Endodermal cell (in vitro differentiated cells): Measurements from ENCODE around the gene CPEB3. TPM values are rescaled to one million over a fixed set of nuclear protein-coding genes. Genes with fewer than 3 reads are reported as not detected.

Experiments
- DNase-seq: peaks from one replicate; pipeline ENCODE4 v3.0.0-alpha.2; 2017
- H3K27ac ChIP-seq: 2 replicates; pipeline ENCODE4 v1.5.1; 2013; ENCODE audit warnings: mild to moderate bottlenecking, low read depth, low read length, moderate library complexity
- H3K27me3 ChIP-seq: 2 replicates; pipeline ENCODE4 v1.6.1; 2013; ENCODE audit warnings: mild to moderate bottlenecking, low read length, moderate library complexity; ENCODE audit not compliant: insufficient read depth, control insufficient read depth, poor library complexity, severe bottlenecking
- H3K36me3 ChIP-seq: 2 replicates; pipeline ENCODE4 v1.7.0; 2013; ENCODE audit warnings: mild to moderate bottlenecking, low read length, moderate library complexity; ENCODE audit not compliant: control insufficient read depth, insufficient read depth
- H3K4me1 ChIP-seq: one replicate; pipeline ENCODE4 v1.7.0; 2013; ENCODE audit warnings: low read length; ENCODE audit not compliant: control insufficient read depth, insufficient read depth
- H3K4me3 ChIP-seq: 2 replicates; pipeline ENCODE4 v1.5.1; 2013; ENCODE audit warnings: mild to moderate bottlenecking, low read length, moderate library complexity
- H3K9ac ChIP-seq: 2 replicates; pipeline ENCODE4 v1.6.1; 2013; ENCODE audit warnings: mild to moderate bottlenecking, low read length, moderate library complexity; ENCODE audit not compliant: poor library complexity, severe bottlenecking; ENCODE audit errors: extremely low read depth
- H3K9me3 ChIP-seq: 2 replicates; pipeline ENCODE4 v1.6.1; 2013; ENCODE audit warnings: mild to moderate bottlenecking, low read length, moderate library complexity; ENCODE audit not compliant: control insufficient read depth
- H3K27ac Mint-ChIP-seq: 2 replicates; pipeline ENCODE4 v1.8.0; 2020; ENCODE audit warnings: mixed read lengths
- H3K27me3 Mint-ChIP-seq: 2 replicates; pipeline ENCODE4 v1.8.0; 2021; ENCODE audit warnings: mild to moderate bottlenecking, mixed read lengths; ENCODE audit not compliant: insufficient read depth
- H3K36me3 Mint-ChIP-seq: 2 replicates; pipeline ENCODE4 v1.8.0; 2020; ENCODE audit warnings: low read depth, mixed read lengths
- H3K4me1 Mint-ChIP-seq: 2 replicates; pipeline ENCODE4 v1.8.0; 2020; ENCODE audit warnings: mixed read lengths
- H3K4me3 Mint-ChIP-seq: 2 replicates; pipeline ENCODE4 v1.8.0; 2020; ENCODE audit warnings: mild to moderate bottlenecking, moderate library complexity, mixed read lengths
- H3K9me3 Mint-ChIP-seq: 2 replicates; pipeline ENCODE4 v1.8.0; 2020; ENCODE audit warnings: mild to moderate bottlenecking, mixed read lengths
- WGBS, 2 experiments: methylation state at CpG; one replicate each; pipeline versions ENCODE4 v1.1.5 to v1.1.7; 2013; ENCODE audit warnings: missing lambda C conversion rate in 2 of 2, mixed read lengths in 1 of 2; ENCODE audit not compliant: insufficient coverage in 1 of 2, insufficient read length in 1 of 2; 5-methylcytosine and 5-hydroxymethylcytosine counted together
- total RNA-seq, 2 donors: library from RNA; stranded (reverse); fragmentation: NEBNext Ultra II Directional in 1 of 2; extraction: Animal tissue kit (Norgen Biotek cat#: 25700) in 1 of 2; gene quantifications; 2 replicates in 1 of 2; 3 replicates in 1 of 2; pipeline ENCODE4 v1.2.1, GENCODE V29; 2021
- TF ChIP-seq, protein P1 (sequence below): fragments of 200-600 bp; sonication (generic); conservative IDR thresholded peaks from 2 replicates; pipeline ENCODE4 v1.5.0; 2021; ENCODE audit warnings: antibody characterized with exemption, mild to moderate bottlenecking

The CPEB3 gene
- total RNA-seq, 2 donors from 2014 or later, result 1.1 to 1.3 TPM

DNA sequence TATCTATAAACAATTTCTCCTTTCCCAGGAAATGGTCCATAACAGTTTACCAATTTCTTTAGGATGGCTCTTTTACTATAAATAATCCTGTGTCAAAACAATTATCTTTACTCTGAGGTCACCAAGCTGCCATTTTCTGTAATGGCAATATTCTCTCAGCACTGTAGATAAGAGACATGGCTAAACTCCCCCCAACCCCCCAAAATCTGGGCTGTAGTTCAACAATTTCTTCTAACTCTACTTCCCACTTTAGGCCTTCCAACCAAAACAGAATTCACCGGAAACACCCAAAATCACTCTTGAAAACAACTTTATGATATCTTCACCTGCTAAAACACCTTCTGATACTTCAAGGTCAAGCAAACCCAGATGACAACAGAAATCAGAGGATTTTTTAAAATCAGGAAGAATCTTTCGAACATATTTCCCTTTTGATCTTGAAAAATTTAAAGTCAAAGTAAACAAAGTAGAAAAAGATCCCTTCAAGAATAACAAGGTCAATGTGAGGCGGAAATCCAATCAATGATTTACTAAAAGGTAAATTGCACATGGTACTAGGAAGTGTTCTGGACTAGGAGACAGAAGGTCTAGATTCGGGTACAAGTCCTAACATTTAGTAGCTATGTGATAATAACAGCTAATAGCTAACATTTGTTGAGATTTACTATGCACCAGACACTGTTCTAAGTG, 176.8 kb downstream of the CPEB3 start:
- no peaks in the 10 kb centered on the region for H3K9me3 Mint-ChIP-seq
- Histone ChIP-seq H3K27ac (no peak overlapping the region), H3K4me3 (no peak overlapping the region), H3K36me3 (no peaks in the 10 kb centered on the region), H3K9me3 (no peaks in the 10 kb centered on the region), H3K4me1 (no peaks in the 10 kb centered on the region), H3K27me3 (no peaks in the 10 kb centered on the region), H3K9ac (no peak overlapping the region)
- TF ChIP-seq, protein P1, sequence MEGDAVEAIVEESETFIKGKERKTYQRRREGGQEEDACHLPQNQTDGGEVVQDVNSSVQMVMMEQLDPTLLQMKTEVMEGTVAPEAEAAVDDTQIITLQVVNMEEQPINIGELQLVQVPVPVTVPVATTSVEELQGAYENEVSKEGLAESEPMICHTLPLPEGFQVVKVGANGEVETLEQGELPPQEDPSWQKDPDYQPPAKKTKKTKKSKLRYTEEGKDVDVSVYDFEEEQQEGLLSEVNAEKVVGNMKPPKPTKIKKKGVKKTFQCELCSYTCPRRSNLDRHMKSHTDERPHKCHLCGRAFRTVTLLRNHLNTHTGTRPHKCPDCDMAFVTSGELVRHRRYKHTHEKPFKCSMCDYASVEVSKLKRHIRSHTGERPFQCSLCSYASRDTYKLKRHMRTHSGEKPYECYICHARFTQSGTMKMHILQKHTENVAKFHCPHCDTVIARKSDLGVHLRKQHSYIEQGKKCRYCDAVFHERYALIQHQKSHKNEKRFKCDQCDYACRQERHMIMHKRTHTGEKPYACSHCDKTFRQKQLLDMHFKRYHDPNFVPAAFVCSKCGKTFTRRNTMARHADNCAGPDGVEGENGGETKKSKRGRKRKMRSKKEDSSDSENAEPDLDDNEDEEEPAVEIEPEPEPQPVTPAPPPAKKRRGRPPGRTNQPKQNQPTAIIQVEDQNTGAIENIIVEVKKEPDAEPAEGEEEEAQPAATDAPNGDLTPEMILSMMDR, result no peak
- H3K36me3 Mint-ChIP-seq, result peaks cover 2% of the 10 kb centered on the region
- peaks cover 6% of the 10 kb centered on the region for H3K4me1 Mint-ChIP-seq
- no peak overlapping the region for H3K4me3 Mint-ChIP-seq
- H3K27me3 Mint-ChIP-seq, result no peaks in the 10 kb centered on the region
- DNase-seq, result no peak
- WGBS, 2 experiments, result 90 to 95% methylated on average over 3 to 4 of the region's 4 CpGs
- H3K27ac Mint-ChIP-seq, result no peak overlapping the region

DNA sequence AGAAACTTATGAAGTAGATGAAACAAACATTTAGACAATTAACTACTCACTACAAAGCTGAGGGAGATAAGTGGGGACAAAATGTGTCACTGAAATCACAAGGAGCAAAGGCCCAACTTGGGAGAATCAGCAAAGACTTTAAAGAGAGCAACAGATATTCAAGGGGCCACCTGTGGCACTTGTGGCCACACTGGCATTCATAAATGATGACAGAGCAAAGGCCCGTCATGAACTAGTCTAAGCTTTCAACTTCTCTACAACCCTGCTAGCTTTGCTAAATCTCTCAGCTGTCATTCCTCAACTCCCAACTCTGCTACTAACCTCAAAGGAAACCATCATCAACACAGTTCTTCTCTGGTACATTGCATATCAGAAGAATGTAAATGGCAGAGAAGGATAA, 178.4 kb downstream of the CPEB3 start:
- Mint-ChIP-seq H3K27ac (no peak overlapping the region), H3K27me3 (no peaks in the 10 kb centered on the region), H3K4me1 (peaks cover 2% of the 10 kb centered on the region), H3K36me3 (peaks cover 2% of the 10 kb centered on the region), H3K4me3 (no peak overlapping the region), H3K9me3 (no peaks in the 10 kb centered on the region)
- 83 to 86% methylated on average over 1 of the region's 1 CpG for WGBS, 2 experiments
- H3K27me3 ChIP-seq, result no peaks in the 10 kb centered on the region
- H3K9me3 ChIP-seq, result no peaks in the 10 kb centered on the region
- no peak overlapping the region for H3K27ac ChIP-seq
- no peak overlapping the region for H3K4me3 ChIP-seq
- DNase-seq, result no peak
- TF ChIP-seq, protein P1, result no peak
- no peak overlapping the region for H3K9ac ChIP-seq
- no peaks in the 10 kb centered on the region for H3K4me1 ChIP-seq
- no peaks in the 10 kb centered on the region for H3K36me3 ChIP-seq

DNA sequence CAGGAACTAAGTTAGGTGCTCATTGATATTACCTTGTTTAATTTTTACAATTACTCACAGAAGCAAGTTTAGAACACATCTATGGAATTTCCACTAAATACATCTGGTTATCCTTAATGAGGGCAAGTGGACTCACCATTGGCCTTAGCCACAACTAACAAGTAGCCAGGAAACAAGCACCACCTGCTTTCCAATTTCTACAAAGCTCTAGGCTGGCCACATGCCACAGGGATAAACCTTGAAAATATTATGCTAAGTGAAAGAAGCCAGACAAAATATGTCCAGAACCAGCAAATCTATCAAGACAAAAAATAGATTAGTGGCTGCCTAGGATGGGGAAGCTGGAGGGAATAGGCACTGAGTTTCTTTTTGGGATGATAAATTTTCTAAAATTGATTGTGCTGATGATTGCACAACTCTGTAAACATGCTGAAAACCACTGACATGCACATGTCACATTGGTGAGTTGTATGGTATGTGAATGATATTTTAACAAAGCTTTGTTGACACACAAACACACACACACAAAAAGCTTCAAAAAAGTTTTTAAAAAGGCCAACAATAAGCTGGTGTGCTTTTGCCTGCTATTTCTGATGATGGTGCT, 179.4 kb downstream of the CPEB3 start:
- no peak overlapping the region for H3K4me3 ChIP-seq
- TF ChIP-seq, protein P1, result no peak
- Mint-ChIP-seq H3K4me3 (no peak overlapping the region), H3K27me3 (no peaks in the 10 kb centered on the region), H3K9me3 (no peaks in the 10 kb centered on the region), H3K27ac (no peak overlapping the region), H3K4me1 (peaks cover 2% of the 10 kb centered on the region), H3K36me3 (no peaks in the 10 kb centered on the region)
- no peak for DNase-seq
- H3K9ac ChIP-seq, result no peak overlapping the region
- no peaks in the 10 kb centered on the region for H3K9me3 ChIP-seq
- H3K36me3 ChIP-seq, result no peaks in the 10 kb centered on the region
- H3K27ac ChIP-seq, result no peak overlapping the region
- no peaks in the 10 kb centered on the region for H3K27me3 ChIP-seq
- no peaks in the 10 kb centered on the region for H3K4me1 ChIP-seq
